Measurements from ENCODE around the gene IL34. TPM values are rescaled to one million over a fixed set of nuclear protein-coding genes. Genes with fewer than 3 reads are reported as not detected.
"Not testable (repeated sequence)": the region's sequence is repeated elsewhere in the genome, so short reads cannot be mapped to it uniquely, and the experiment has no call there.

Gene IL34
- polyA plus RNA-seq (ENCODE audit: insufficient read length in 4 of 4) = 1 to 10 TPM in 2 of 4 donors, under 1 TPM in 2; 0.71 to 1.7 (median 0.97) TPM

DNA sequence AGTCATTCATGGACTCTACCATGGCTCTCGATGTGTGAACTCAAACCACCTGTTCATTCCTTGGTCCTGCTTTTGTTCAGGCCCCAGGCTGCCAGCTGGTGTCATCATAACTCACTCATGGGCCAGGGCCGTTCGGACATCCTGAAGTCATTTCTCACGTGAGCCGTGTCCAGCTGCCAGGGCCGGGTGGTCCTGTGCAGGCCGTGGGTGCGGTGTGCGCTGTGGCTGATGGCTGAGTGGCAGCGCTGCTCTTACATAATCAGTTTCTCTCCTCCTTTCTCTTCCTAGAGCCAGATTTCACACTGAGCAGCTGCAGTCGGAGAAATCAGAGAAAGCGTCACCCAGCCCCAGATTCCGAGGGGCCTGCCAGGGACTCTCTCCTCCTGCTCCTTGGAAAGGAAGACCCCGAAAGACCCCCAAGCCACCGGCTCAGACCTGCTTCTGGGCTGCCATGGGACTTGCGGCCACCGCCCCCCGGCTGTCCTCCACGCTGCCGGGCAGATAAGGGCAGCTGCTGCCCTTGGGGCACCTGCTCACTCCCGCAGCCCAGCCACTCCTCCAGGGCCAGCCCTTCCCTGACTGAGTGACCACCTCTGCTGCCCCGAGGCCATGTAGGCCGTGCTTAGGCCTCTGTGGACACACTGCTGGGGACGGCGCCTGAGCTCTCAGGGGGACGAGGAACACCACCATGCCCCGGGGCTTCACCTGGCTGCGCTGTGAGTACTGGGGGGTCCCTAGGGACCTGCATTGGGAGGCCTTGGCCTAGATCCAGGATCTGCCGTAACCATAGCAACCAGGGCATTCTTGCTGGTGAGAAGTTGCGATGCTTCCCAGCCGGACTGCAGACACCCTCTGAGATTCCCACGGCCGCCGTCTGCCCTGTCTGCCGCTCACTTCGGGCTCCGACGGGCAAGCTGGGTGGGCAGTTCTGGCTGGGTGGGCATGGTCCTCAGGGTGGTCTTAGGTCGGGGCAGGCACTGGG, at the start of gene IL34:
IL34 (plus strand) TSS at position 300 of the 982 bp plus-strand sequence; CDS start at position 689, 389 bp downstream.
- DNase-seq (ENCODE audit: low read depth in 4 of 4, low spot score in 3 of 4) = no peak

GRCh38 chr16:70597135-70597835, 49.1 kb upstream of the IL34 start:
- no peak for DNase-seq (ENCODE audit: low read depth in 4 of 4, low spot score in 3 of 4)

GRCh38 chr16:70598937-70599503, 47.3 kb upstream of the IL34 start:
- no peak for DNase-seq (ENCODE audit: low read depth in 4 of 4, low spot score in 3 of 4)

DNA sequence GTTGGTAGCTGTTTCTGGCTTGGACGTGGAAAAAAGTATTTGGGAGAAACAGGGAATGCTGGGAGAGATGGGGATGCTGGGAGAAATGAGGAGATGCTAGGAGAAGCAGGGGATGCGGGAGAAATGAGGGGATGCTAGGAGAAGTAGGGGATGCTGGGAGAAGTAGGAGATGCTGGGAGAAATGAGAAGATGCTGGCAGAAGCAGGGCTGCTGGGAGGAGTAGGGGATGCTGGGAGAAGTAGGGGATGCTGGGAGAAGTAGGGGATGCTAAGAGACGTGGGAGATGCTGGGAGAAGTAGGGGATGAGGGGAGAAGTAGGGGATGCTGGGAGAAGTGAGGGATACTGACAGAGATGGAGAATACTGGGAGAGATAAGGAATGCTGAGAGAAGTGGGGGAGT, 45.6 kb upstream of the IL34 start:
- no peak for DNase-seq (ENCODE audit: low read depth in 4 of 4, low spot score in 3 of 4)

GRCh38 chr16:70601576-70602575, 44.5 kb upstream of the IL34 start:
- DNase-seq (ENCODE audit: low read depth in 4 of 4, low spot score in 3 of 4) = no peak

- no peak for DNase-seq (ENCODE audit: low read depth in 4 of 4, low spot score in 3 of 4)
Measured at GRCh38 chr16:70602831-70603230, 43.5 kb upstream of the IL34 start.

GRCh38 chr16:70604407-70605282, 41.7 kb upstream of the IL34 start:
- DNase-seq (ENCODE audit: low read depth in 4 of 4, low spot score in 3 of 4) = no peak

- no peak for DNase-seq (ENCODE audit: low read depth in 4 of 4, low spot score in 3 of 4)
Measured at GRCh38 chr16:70605283-70605657, 41.1 kb upstream of the IL34 start.

DNA sequence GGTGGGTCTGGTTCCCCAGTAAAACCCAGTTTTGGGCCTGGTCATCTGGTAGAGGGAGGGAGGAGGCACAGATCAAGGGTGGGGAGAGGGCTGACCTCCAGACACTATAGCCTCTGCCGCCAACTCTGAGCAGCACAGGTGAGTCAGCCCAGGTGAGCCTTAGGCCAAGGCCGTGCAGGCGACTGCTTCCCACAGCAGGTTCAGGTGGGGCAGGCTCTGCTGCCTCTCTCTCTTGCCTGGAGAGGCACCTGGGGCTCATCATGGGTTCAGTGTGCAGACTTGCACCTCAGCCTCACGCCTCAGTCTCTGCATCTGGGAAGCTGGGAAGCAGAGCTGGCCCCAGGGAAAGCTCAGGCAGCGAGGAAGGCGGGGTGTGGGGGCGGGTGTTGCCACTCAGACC, 37.8 kb upstream of the IL34 start:
- no peak for DNase-seq (ENCODE audit: low read depth in 4 of 4, low spot score in 3 of 4)

GRCh38 chr16:70610273-70611223, 35.8 kb upstream of the IL34 start:
- no peak for DNase-seq (ENCODE audit: low read depth in 4 of 4, low spot score in 3 of 4)

GRCh38 chr16:70611224-70611598, 35.1 kb upstream of the IL34 start:
- no peak for DNase-seq (ENCODE audit: low read depth in 4 of 4, low spot score in 3 of 4)

DNA sequence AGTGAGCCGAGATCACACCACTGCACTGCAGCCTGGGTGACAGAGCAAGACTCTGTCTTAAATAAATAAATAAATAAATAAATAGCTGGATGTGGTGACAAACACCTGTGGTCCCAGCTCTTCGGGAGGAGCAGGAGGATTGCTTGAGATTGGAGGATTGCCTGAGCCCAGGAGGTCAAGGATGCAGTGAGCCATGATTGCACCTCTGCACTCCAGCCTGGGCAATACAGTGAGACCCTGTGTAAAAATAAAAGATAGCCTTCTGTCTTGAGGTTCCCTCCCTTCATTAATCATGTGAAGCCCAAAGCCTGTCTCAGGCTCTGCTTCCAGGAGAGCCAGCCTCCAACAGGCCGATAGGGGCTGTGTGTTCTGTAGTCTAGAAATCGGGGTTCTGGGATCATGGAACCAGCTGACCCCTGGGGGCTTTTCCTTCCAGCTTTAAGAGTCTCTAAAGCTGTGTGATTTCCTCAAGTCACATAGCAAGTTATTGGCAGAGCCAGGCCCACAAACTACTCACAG, 34.5 kb upstream of the IL34 start:
- DNase-seq (ENCODE audit: low read depth in 4 of 4, low spot score in 3 of 4) = no peak

DNA sequence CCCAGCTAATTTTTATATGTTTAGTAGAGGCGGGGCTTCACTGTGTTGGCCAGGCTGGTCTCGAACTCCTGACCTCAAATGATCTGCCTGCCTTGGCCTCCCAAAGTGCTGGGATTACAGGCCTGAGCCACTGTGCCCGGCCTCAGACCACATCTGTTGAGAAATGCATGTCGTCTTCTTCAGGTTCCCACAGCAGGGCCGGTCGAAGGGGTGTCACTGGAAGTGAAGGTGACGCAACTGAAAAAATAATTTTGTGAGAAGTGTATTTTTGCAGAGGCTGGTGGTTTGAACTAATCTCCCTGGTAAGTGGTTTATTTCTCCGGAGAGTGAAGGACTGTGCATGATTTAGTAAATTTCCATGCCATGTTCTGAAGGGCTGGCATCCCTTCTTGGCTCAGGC, 33.4 kb upstream of the IL34 start:
- no peak for DNase-seq (ENCODE audit: low read depth in 4 of 4, low spot score in 3 of 4)

- DNase-seq (ENCODE audit: low read depth in 4 of 4, low spot score in 3 of 4) = no peak
Measured at GRCh38 chr16:70614208-70614951, 32.0 kb upstream of the IL34 start.

DNA sequence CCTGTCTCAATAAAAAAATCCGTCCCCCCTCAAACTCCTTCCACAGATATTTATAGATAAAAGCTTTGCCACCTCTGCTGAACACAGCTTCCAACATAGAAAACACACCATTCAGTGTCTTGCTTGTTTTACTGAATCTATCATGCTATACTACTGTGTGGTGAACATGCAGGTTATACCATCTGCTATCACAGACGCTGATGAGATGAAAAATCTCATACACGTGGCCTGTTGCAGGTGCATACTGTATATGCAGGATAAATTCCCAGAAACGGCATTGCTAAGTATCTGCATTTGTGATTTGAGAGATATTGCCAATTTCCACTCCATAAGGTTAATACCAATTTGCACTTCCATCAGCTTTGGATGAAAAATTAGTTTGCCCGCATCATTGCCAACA, 30.4 kb upstream of the IL34 start:
- DNase-seq (ENCODE audit: low read depth in 4 of 4, low spot score in 3 of 4) = no peak

DNA sequence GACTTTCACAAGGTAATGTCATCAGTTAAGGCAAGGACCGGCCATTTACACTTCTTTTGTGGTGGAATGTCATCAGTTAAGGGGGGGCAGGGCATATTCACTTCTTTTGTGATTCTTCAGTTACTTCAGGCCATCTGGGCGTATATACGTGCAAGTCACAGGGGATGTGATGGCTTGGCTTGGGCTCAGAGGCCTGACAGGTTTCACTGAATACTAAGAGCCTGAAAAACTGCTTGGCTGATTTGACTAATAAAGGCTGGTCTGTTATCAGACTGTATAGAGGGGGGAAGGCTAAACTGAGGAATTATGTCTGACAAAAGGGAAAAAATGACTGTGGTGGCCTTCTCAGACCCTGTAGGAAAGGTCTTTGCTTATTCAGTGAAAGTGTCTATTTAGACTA, 24.5 kb upstream of the IL34 start:
- not testable (repeated sequence) for DNase-seq (ENCODE audit: low read depth in 4 of 4, low spot score in 3 of 4)

- no peak for DNase-seq (ENCODE audit: low read depth in 4 of 4, low spot score in 3 of 4)
Measured at GRCh38 chr16:70627696-70628095, 18.7 kb upstream of the IL34 start.

Measured in right renal pelvis (tissue), 4 donors.